ENCODE measurements around the gene IGF2BP2. TPM values are rescaled to one million over a fixed set of nuclear protein-coding genes. Genes with fewer than 3 reads are reported as not detected.
A peak's percentile ranks its signal among the peaks of the same experiment; 100 is the strongest.

The IGF2BP2 gene
- total and polyA plus RNA-seq, 2 of the 13 experiments (the other 11 are each of a cell fraction or from before 2014, with no cell fraction given) = 6.5 to 46.0 TPM

DNA sequence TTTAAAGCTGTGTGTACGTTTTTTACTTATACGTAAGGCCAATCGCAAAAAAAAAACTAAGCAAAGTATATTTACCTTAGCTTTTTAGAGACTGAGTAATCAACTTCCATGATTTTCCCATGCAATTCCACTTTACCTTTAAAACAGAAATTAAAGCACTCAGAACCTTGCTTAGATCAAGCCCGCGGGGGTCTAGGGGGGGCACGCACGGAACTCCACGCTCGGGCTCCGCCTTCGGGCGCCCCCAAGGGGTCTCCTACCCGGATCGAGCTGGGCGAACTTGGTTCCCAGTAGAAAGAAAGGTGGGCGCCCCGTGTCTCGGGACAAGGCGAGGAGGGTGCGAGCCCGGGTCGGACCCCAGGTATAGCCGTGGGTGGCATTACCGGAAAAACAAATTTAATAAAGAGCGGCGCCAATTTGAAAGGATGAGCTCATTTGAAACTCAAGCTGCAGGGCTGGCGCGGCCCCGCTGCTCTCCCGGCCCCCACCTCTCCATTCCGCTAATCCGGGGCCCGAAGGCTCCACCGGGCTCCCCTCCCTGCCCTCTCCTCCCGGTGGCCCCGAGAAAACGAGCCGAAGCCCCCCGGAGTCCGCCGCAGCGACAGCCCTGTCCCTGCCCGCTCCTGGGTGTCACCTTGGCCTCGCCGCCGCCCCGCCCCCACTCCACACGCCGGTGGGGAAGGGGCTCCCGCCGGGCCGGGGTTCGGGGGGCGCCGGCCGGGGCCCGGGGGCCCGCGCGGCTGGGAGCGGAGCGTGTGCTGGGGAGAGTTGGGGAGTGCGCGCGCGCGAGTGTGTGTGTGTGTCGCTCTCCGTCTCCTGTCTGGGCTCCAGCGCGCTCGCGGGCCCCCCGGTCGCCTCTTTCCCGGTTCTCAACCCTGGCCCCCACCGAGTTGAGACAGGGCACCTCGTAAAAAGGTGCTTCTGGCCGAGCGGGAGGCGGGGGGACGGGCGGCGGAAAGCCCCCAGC lies 1.5 kb downstream of the IGF2BP2 start (continued):
- TF ChIP-seq GABPB1 (CRISPR knock-in tag; IDR thresholded peaks at IDR 0.05) (peak; percentile 25; the same call in 1 of the 2 replicates), RBM39 (IDR thresholded peaks at IDR 0.05; ENCODE audit: low read depth, low read length, poor library complexity, severe bottlenecking) (peak; percentile 44), ZNF501 (CRISPR knock-in tag; IDR thresholded peaks at IDR 0.05) (0 out of 2 replicates have a peak, but pooled peaks have one; percentile 20), YEATS4 (CRISPR knock-in tag; IDR thresholded peaks at IDR 0.05; ENCODE audit: borderline replicate concordance) (0 out of 2 replicates have a peak, but pooled peaks have one; percentile 45), HNRNPLL (IDR thresholded peaks at IDR 0.05; ENCODE audit: low read depth, low read length, poor library complexity, severe bottlenecking) (peak; percentile 42), ZNF563 (CRISPR knock-in tag; IDR thresholded peaks at IDR 0.05) (peak; percentile 37; the same call in 1 of the 2 replicates), HDAC1 (CRISPR knock-in tag; IDR thresholded peaks at IDR 0.05) (0 out of 2 replicates have a peak, but pooled peaks have one; percentile 27), PRMT3 (CRISPR knock-in tag; IDR thresholded peaks at IDR 0.05; ENCODE audit: borderline replicate concordance, low read depth) (no peak), TGIF2 (CRISPR knock-in tag; IDR thresholded peaks at IDR 0.05) (peak; percentile 44; the same call in 1 of the 2 replicates), ARNTL (CRISPR knock-in tag; IDR thresholded peaks at IDR 0.05) (peak; percentile 14; the same call in 1 of the 2 replicates), POLR2A (IDR thresholded peaks at IDR 0.05; ENCODE audit: insufficient read depth in 1 of 2, low read depth in 2 of 2, low read length in 2 of 2) (0 out of 4 replicates have a peak, but pooled peaks of 1 of the 2 experiments have one; percentile 11), ZSCAN20 (CRISPR knock-in tag; IDR thresholded peaks at IDR 0.05; ENCODE audit: borderline replicate concordance) (no peak), ATF1 (CRISPR knock-in tag; IDR thresholded peaks at IDR 0.05) (no peak), POLR2G (IDR thresholded peaks at IDR 0.05; ENCODE audit: low read depth, low read length) (peak; percentile 36; the same call in 1 of the 2 replicates), ZNF3 (CRISPR knock-in tag; IDR thresholded peaks at IDR 0.05) (no peak), ZFY (CRISPR knock-in tag; IDR thresholded peaks at IDR 0.05) (peak; percentile 46), PITX1 (CRISPR knock-in tag; IDR thresholded peaks at IDR 0.05) (no peak)
- TF ChIP-seq, protein P1, sequence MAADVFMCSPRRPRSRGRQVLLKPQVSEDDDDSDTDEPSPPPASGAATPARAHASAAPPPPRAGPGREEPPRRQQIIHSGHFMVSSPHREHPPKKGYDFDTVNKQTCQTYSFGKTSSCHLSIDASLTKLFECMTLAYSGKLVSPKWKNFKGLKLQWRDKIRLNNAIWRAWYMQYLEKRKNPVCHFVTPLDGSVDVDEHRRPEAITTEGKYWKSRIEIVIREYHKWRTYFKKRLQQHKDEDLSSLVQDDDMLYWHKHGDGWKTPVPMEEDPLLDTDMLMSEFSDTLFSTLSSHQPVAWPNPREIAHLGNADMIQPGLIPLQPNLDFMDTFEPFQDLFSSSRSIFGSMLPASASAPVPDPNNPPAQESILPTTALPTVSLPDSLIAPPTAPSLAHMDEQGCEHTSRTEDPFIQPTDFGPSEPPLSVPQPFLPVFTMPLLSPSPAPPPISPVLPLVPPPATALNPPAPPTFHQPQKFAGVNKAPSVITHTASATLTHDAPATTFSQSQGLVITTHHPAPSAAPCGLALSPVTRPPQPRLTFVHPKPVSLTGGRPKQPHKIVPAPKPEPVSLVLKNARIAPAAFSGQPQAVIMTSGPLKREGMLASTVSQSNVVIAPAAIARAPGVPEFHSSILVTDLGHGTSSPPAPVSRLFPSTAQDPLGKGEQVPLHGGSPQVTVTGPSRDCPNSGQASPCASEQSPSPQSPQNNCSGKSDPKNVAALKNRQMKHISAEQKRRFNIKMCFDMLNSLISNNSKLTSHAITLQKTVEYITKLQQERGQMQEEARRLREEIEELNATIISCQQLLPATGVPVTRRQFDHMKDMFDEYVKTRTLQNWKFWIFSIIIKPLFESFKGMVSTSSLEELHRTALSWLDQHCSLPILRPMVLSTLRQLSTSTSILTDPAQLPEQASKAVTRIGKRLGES (CRISPR knock-in tag; IDR thresholded peaks at IDR 0.05; ENCODE audit: borderline replicate concordance) = peak; percentile 30; the same call in 1 of the 2 replicates
- TF ChIP-seq, protein P2, sequence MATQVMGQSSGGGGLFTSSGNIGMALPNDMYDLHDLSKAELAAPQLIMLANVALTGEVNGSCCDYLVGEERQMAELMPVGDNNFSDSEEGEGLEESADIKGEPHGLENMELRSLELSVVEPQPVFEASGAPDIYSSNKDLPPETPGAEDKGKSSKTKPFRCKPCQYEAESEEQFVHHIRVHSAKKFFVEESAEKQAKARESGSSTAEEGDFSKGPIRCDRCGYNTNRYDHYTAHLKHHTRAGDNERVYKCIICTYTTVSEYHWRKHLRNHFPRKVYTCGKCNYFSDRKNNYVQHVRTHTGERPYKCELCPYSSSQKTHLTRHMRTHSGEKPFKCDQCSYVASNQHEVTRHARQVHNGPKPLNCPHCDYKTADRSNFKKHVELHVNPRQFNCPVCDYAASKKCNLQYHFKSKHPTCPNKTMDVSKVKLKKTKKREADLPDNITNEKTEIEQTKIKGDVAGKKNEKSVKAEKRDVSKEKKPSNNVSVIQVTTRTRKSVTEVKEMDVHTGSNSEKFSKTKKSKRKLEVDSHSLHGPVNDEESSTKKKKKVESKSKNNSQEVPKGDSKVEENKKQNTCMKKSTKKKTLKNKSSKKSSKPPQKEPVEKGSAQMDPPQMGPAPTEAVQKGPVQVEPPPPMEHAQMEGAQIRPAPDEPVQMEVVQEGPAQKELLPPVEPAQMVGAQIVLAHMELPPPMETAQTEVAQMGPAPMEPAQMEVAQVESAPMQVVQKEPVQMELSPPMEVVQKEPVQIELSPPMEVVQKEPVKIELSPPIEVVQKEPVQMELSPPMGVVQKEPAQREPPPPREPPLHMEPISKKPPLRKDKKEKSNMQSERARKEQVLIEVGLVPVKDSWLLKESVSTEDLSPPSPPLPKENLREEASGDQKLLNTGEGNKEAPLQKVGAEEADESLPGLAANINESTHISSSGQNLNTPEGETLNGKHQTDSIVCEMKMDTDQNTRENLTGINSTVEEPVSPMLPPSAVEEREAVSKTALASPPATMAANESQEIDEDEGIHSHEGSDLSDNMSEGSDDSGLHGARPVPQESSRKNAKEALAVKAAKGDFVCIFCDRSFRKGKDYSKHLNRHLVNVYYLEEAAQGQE (IDR thresholded peaks at IDR 0.05; ENCODE audit: borderline replicate concordance in 1 of 2, low read depth in 1 of 2, low read length in 2 of 2) = 0 out of 4 replicates have a peak, but pooled peaks of 1 of the 2 experiments have one; percentile 2
- TF ChIP-seq, protein P3, sequence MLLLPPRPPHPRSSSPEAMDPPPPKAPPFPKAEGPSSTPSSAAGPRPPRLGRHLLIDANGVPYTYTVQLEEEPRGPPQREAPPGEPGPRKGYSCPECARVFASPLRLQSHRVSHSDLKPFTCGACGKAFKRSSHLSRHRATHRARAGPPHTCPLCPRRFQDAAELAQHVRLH (CRISPR knock-in tag; IDR thresholded peaks at IDR 0.05; ENCODE audit: borderline replicate concordance, low read depth) = peak; percentile 46; the same call in 1 of the 2 replicates
